SK-N-SH treated with all-trans-retinoic acid at 6 μM for 48 hours (cell line): ENCODE data around the gene LHX5.

Experiments used
- ATAC-seq: fragments of 200-7000 bp; cut with Tn5 transposase; 3 replicates; pipeline ENCODE4 v1.9.1; 2020; ENCODE audit warnings: mild to moderate bottlenecking, moderate library complexity
- ARNTL ChIP-seq: fragments of 450-650 bp; formaldehyde crosslinking; IDR thresholded peaks from 2 replicates; pipeline ENCODE4 v1.5.0; 2020; ENCODE audit warnings: low read depth, mild to moderate bottlenecking, moderate library complexity, borderline replicate concordance
- BACH2 ChIP-seq: fragments of 250-450 bp; sonication (Bioruptor Pico); IDR thresholded peaks from 2 replicates; pipeline ENCODE4 v1.9.0; 2021; ENCODE audit warnings: mild to moderate bottlenecking, borderline replicate concordance
- CSDC2 ChIP-seq: fragments of 250-450 bp; sonication (Bioruptor Pico); IDR thresholded peaks from 2 replicates; pipeline ENCODE4 v1.5.0; 2020; ENCODE audit warnings: mild to moderate bottlenecking, moderate library complexity
- GLIS3 ChIP-seq: fragments of 250-450 bp; sonication (Bioruptor Pico); IDR thresholded peaks from 2 replicates; pipeline ENCODE4 v1.5.0; 2020; ENCODE audit warnings: mild to moderate bottlenecking, moderate library complexity
- ISL1 ChIP-seq: fragments of 250-450 bp; sonication (Bioruptor Pico); IDR thresholded peaks from 2 replicates; pipeline ENCODE4 v2.1.2; 2022; ENCODE audit warnings: mild to moderate bottlenecking, moderate library complexity
- OSR1 ChIP-seq: fragments of 250-450 bp; sonication (Bioruptor Pico); IDR thresholded peaks from 2 replicates; pipeline ENCODE4 v1.8.0; 2022; ENCODE audit warnings: moderate library complexity, mild to moderate bottlenecking, inconsistent platforms
- PPARA ChIP-seq: fragments of 250-450 bp; sonication (Bioruptor Pico); IDR thresholded peaks from 2 replicates; pipeline ENCODE4 v1.5.0; 2020; ENCODE audit warnings: mild to moderate bottlenecking, borderline replicate concordance
- RARB ChIP-seq: fragments of 250-450 bp; sonication (Bioruptor Pico); IDR thresholded peaks from 2 replicates; pipeline ENCODE4 v1.8.0; 2021; ENCODE audit warnings: mild to moderate bottlenecking, moderate library complexity
- SNAI2 ChIP-seq: fragments of 250-450 bp; sonication (Bioruptor Pico); IDR thresholded peaks from 2 replicates; pipeline ENCODE4 v1.5.0; 2020; ENCODE audit warnings: mild to moderate bottlenecking, moderate library complexity
- TCF4 ChIP-seq: fragments of 250-450 bp; sonication (Bioruptor Pico); IDR thresholded peaks from 2 replicates; pipeline ENCODE4 v1.8.0; 2021; ENCODE audit warnings: mild to moderate bottlenecking, moderate library complexity, borderline replicate concordance
- ZC3H10 ChIP-seq: fragments of 250-450 bp; sonication (Bioruptor Pico); IDR thresholded peaks from 2 replicates; pipeline ENCODE4 v1.5.1; 2021; ENCODE audit warnings: mild to moderate bottlenecking, moderate library complexity
- ZFP3 ChIP-seq: fragments of 250-450 bp; sonication (Bioruptor Pico); IDR thresholded peaks from 2 replicates; pipeline ENCODE4 v1.5.0; 2020; ENCODE audit warnings: mild to moderate bottlenecking, moderate library complexity
- ZNF70 ChIP-seq: fragments of 450-650 bp; formaldehyde crosslinking; IDR thresholded peaks from 2 replicates; pipeline ENCODE4 v1.5.0; 2020; ENCODE audit warnings: mild to moderate bottlenecking, moderate library complexity
- ZNF8 ChIP-seq: fragments of 450-650 bp; formaldehyde crosslinking; IDR thresholded peaks from 2 replicates; pipeline ENCODE4 v1.5.0; 2020; ENCODE audit warnings: mild to moderate bottlenecking, moderate library complexity
- TF ChIP-seq, protein P1 (sequence below): fragments of 250-450 bp; sonication (Bioruptor Pico); IDR thresholded peaks from 2 replicates; pipeline ENCODE4 v1.5.1; 2020; ENCODE audit warnings: low read depth, mild to moderate bottlenecking, moderate library complexity
- TF ChIP-seq, protein P2 (sequence below): fragments of 250-450 bp; sonication (Bioruptor Pico); IDR thresholded peaks from 2 replicates; pipeline ENCODE4 v1.5.1; 2021; ENCODE audit warnings: mild to moderate bottlenecking, moderate library complexity
- TF ChIP-seq, protein P3 (sequence below): fragments of 250-450 bp; sonication (Bioruptor Pico); IDR thresholded peaks from 2 replicates; pipeline ENCODE4 v1.8.0; 2021; ENCODE audit warnings: low read depth, mild to moderate bottlenecking, moderate library complexity, borderline replicate concordance
- TF ChIP-seq, protein P4 (sequence below): fragments of 250-450 bp; sonication (Bioruptor Pico); IDR thresholded peaks from 2 replicates; pipeline ENCODE4 v1.8.0; 2020; ENCODE audit warnings: mild to moderate bottlenecking, moderate library complexity, borderline replicate concordance

Gene LHX5

DNA sequence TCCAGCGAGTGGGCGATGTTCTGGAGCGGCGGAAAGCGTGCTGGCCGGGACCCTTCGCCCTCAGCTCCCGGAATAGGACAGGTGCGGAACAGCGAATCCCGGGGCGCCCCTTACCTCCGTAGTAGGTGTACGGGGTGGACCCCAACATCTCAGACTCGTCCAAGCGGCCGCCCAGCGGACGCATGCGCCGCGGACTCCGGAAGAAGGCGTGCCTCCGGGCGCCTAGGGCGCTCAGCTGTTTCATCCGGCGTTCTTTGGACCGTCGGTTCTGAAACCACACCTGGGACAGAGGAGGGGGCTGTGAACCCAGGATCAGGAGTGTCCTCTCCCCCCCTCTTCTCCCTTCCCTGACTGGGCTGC lies 4.5 kb downstream of the LHX5 start:
- no peak for ATAC-seq
- TF ChIP-seq ARNTL (no peak), ZNF70 (no peak), SNAI2 (CRISPR knock-in tag) (no peak)
- TF ChIP-seq, all 23 proteins: peak for 0

DNA sequence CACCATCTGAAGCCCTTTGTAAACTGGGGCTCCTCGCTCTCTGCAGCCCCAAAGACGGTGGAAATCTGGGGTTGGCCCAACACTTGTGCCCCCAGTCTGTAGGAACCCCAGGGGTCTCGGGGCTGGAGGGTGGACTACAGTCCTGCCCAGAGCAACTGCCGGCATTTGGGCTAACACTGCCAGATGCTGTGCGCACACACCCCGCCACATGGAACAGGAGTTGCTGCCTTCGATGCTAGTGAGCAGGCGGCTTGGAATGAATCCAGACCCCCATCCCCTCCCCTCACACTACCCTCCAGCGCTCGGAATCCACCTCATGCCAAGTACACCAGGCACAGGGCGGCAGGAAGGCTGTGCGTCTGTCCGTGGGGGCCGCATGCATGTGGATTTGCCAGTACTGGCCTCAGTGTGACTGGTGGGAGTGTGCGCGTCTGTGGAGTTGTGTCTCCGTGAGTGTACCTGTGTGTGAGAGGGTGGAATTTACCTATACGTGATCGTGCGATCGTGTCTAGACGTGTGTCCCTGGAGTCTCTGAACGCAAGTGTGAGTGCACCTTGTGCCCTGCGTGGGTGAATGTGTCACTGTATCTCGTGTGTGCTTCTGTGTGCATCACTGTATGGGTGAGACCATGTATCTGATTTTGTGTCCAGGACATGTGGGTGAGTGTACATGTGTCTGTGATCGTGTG lies 5.1 kb downstream of the LHX5 start:
- ATAC-seq = no peak
- TF ChIP-seq GLIS3 (CRISPR knock-in tag) = no peak
- TF ChIP-seq ZNF8 (CRISPR knock-in tag) = no peak
- TF ChIP-seq, protein P1, sequence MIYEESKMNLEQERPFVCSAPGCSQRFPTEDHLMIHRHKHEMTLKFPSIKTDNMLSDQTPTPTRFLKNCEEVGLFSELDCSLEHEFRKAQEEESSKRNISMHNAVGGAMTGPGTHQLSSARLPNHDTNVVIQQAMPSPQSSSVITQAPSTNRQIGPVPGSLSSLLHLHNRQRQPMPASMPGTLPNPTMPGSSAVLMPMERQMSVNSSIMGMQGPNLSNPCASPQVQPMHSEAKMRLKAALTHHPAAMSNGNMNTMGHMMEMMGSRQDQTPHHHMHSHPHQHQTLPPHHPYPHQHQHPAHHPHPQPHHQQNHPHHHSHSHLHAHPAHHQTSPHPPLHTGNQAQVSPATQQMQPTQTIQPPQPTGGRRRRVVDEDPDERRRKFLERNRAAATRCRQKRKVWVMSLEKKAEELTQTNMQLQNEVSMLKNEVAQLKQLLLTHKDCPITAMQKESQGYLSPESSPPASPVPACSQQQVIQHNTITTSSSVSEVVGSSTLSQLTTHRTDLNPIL (CRISPR knock-in tag) = no peak

DNA sequence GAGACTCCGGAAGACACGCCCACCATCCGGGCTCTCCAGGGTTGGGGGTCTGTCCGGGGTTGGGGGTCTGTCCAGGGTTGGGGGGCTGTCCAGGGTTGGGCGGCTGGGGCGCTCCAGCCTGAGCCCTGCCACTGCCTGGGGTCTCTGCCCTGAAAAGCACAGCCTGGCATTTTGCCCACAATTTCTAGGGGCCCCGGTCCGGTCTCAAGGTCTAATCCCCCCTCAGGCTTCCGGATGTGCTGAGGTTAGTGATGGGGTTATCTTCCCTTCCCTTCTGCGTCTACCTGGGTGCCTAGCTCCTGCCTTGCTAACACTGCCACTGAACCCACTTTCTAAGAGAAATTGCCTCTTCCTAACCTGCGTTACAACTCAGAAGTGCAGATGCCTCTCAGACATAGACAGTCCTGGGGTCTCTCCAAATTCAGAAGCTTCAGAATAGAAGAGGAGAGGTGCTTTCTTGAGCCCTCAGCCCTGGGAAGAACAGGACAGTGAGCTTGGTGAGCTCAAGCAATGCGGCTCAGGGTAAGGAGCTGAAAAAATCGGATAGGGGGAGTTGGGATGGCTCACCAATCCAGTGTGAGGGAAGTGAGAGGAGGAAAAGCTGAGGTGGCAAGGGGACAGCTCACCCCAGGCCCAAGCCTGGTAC lies 5.7 kb downstream of the LHX5 start:
- no peak for ATAC-seq
- TF ChIP-seq TCF4 = no peak
- TF ChIP-seq CSDC2 (CRISPR knock-in tag) = no peak
- TF ChIP-seq, protein P2, sequence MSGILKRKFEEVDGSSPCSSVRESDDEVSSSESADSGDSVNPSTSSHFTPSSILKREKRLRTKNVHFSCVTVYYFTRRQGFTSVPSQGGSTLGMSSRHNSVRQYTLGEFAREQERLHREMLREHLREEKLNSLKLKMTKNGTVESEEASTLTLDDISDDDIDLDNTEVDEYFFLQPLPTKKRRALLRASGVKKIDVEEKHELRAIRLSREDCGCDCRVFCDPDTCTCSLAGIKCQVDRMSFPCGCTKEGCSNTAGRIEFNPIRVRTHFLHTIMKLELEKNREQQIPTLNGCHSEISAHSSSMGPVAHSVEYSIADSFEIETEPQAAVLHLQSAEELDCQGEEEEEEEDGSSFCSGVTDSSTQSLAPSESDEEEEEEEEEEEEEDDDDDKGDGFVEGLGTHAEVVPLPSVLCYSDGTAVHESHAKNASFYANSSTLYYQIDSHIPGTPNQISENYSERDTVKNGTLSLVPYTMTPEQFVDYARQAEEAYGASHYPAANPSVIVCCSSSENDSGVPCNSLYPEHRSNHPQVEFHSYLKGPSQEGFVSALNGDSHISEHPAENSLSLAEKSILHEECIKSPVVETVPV = no peak
- TF ChIP-seq SNAI2 (CRISPR knock-in tag) = no peak
- TF ChIP-seq PPARA (CRISPR knock-in tag) = no peak
- no peak for TF ChIP-seq ARNTL
- TF ChIP-seq OSR1 (CRISPR knock-in tag) = no peak
- no peak for TF ChIP-seq ISL1 (CRISPR knock-in tag)
- TF ChIP-seq BACH2 (CRISPR knock-in tag) = no peak
- TF ChIP-seq, protein P3, sequence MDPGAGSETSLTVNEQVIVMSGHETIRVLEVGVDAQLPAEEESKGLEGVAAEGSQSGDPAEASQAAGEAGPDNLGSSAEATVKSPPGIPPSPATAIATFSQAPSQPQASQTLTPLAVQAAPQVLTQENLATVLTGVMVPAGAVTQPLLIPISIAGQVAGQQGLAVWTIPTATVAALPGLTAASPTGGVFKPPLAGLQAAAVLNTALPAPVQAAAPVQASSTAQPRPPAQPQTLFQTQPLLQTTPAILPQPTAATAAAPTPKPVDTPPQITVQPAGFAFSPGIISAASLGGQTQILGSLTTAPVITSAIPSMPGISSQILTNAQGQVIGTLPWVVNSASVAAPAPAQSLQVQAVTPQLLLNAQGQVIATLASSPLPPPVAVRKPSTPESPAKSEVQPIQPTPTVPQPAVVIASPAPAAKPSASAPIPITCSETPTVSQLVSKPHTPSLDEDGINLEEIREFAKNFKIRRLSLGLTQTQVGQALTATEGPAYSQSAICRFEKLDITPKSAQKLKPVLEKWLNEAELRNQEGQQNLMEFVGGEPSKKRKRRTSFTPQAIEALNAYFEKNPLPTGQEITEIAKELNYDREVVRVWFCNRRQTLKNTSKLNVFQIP = no peak
- no peak for TF ChIP-seq ZC3H10 (CRISPR knock-in tag)
- TF ChIP-seq RARB = no peak
- TF ChIP-seq, protein P4, sequence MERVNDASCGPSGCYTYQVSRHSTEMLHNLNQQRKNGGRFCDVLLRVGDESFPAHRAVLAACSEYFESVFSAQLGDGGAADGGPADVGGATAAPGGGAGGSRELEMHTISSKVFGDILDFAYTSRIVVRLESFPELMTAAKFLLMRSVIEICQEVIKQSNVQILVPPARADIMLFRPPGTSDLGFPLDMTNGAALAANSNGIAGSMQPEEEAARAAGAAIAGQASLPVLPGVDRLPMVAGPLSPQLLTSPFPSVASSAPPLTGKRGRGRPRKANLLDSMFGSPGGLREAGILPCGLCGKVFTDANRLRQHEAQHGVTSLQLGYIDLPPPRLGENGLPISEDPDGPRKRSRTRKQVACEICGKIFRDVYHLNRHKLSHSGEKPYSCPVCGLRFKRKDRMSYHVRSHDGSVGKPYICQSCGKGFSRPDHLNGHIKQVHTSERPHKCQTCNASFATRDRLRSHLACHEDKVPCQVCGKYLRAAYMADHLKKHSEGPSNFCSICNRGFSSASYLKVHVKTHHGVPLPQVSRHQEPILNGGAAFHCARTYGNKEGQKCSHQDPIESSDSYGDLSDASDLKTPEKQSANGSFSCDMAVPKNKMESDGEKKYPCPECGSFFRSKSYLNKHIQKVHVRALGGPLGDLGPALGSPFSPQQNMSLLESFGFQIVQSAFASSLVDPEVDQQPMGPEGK (CRISPR knock-in tag) = no peak

DNA sequence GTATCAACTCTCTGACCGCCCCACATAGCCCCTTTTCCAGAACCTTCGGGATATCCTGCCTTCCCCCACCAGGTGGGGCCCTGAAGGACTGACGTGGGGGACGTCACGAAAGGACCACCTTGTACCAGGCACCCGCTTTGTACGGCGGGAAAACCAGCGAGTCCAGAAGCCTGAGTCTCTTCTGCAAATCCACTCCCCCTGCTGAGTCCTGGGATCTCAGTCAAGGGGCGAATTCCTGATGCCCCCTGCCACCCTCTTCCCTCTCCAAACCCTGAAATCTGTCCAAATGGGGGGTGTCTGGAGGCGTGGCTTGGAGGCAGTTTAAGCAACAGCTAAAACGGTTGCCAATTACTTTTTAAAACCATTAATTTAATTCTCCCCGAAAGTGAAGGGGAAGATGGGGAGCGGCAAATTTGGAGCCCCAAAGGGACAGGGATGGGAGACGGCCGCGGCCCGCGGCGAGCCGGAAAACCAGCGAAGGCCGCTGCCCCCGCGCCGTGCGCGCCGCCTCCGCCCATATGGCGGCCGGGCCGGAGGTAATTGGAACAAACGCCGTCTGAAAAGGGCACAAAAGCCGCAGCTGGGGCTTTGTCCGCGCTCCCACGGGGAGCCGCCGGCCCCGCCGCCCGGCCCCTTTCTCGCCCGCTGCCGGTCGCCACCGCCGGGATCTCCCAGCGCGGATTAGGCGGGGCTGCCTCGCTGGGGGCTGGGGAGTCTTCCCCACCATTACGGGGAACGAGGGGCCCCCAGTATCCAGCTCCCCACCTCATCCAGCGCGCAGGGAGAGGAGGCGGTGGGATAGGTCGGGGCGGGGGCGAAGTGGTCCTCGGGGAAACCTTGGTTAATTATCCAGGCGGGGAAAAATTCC lies 6.6 kb downstream of the LHX5 start:
- TF ChIP-seq ZNF8 (CRISPR knock-in tag) = no peak
- TF ChIP-seq ZFP3 (CRISPR knock-in tag) = no peak
- TF ChIP-seq, protein P1 (CRISPR knock-in tag) = no peak
- TF ChIP-seq ZNF70 = no peak
- ATAC-seq = no peak
